HG02610 (cell line): ENCODE results near the gene RPL18A.

ENCODE experiments used
- ATAC-seq: cut with Tn5 transposase; IDR thresholded peaks from one replicate; pipeline ENCODE4 v1.9.1; 2021; ENCODE audit warnings: mild to moderate bottlenecking, moderate library complexity; ENCODE audit not compliant: unreplicated experiment

RPL18A gene

GRCh38 chr19:17908244-17908643 is 48.5 kb downstream of the RPL18A start:
- ATAC-seq = no peak

- ATAC-seq = no peak
Measured at GRCh38 chr19:17909003-17909732, 49.5 kb downstream of the RPL18A start.

- ATAC-seq = no peak
Measured at GRCh38 chr19:17910791-17911360, 51.2 kb downstream of the RPL18A start.
